H1 (cell line): ENCODE measurements around the gene GPR15LG. TPM values are rescaled to one million over a fixed set of nuclear protein-coding genes. Genes with fewer than 3 reads are reported as not detected.

ENCODE experiments used
- CTCF ChIA-PET: fragments of 300-600 bp; sonication (Branson Sonifier 250); formaldehyde crosslinking; loops from one replicate; lab custom pipeline; 2021; ENCODE audit not compliant: partially characterized antibody; lab: Charles Lee
- POLR2A ChIA-PET: fragments of 300-600 bp; sonication (Branson Sonifier 250); formaldehyde crosslinking; loops from one replicate; lab custom pipeline; 2021; ENCODE audit warnings: inconsistent platforms; ENCODE audit not compliant: partially characterized antibody; lab: Charles Lee
- DNase-seq, 2 experiments: peaks; one replicate each; pipeline versions ENCODE4 v3.0.0 to v3.0.0-alpha.2; 2010 to 2022; ENCODE audit warnings: low spot score in 2 of 2, low read depth in 1 of 2, mixed read lengths in 1 of 2
- FAIRE-seq: peaks from 2 replicates; lab custom pipeline; 2011; peaks lifted over from hg19 to GRCh38; lab: Jason Lieb, UNC
- H2AFZ ChIP-seq: 2 replicates; pipeline ENCODE4 v1.8.1; 2012; ENCODE audit warnings: low read length, inconsistent platforms
- H2AK5ac ChIP-seq: 2 replicates; pipeline ENCODE4 v1.6.1; 2013; ENCODE audit warnings: low read depth, low read length
- H2BK120ac ChIP-seq: replicated peaks from 2 replicates; pipeline ENCODE3; 2013; ENCODE audit warnings: low read depth, low read length, inconsistent platforms
- H2BK12ac ChIP-seq: 2 replicates; pipeline ENCODE4 v1.6.1; 2013; ENCODE audit warnings: low read depth, low read length
- H2BK15ac ChIP-seq: 2 replicates; pipeline ENCODE4 v1.6.1; 2013; ENCODE audit warnings: low read length
- H2BK20ac ChIP-seq: 2 replicates; pipeline ENCODE4 v1.6.1; 2013; ENCODE audit warnings: low read length
- H2BK5ac ChIP-seq: 2 replicates; pipeline ENCODE4 v1.6.1; 2013; ENCODE audit warnings: low read depth, low read length
- H3K14ac ChIP-seq: 2 replicates; pipeline ENCODE4 v1.6.1; 2013; ENCODE audit warnings: inconsistent platforms; ENCODE audit not compliant: insufficient read length
- H3K18ac ChIP-seq: 2 replicates; pipeline ENCODE4 v1.6.1; 2013; ENCODE audit warnings: low read length; ENCODE audit errors: extremely low read depth
- H3K23ac ChIP-seq: 2 replicates; pipeline ENCODE4 v1.6.1; 2013; ENCODE audit warnings: inconsistent platforms; ENCODE audit not compliant: insufficient read length
- H3K23me2 ChIP-seq: 2 replicates; pipeline ENCODE4 v1.6.1; 2013; ENCODE audit warnings: low read depth, low read length
- H3K27ac ChIP-seq: 2 replicates; pipeline ENCODE4 v1.6.1; 2011; ENCODE audit warnings: low read depth, low read length, inconsistent platforms
- H3K27me3 ChIP-seq, 4 experiments: replicated peaks in 1 of 4; 1 replicate in 1 of 4; 2 replicates in 3 of 4; pipeline versions ENCODE4 v1.6.1 to v1.8.1; 2011 to 2013; ENCODE audit warnings: low read length in 3 of 4, mild to moderate bottlenecking in 3 of 4, inconsistent platforms in 2 of 4, mixed read lengths in 2 of 4, moderate library complexity in 1 of 4; ENCODE audit not compliant: control insufficient read depth in 3 of 4, insufficient read depth in 3 of 4; ENCODE audit errors: extremely low read depth in 1 of 4
- H3K36me3 ChIP-seq, 4 experiments: 2 replicates each; pipeline versions ENCODE4 v1.6.1 to v1.8.1; 2011 to 2013; ENCODE audit warnings: mild to moderate bottlenecking in 4 of 4, low read length in 3 of 4, moderate library complexity in 2 of 4, control low read depth in 1 of 4, inconsistent platforms in 1 of 4; ENCODE audit not compliant: insufficient read depth in 4 of 4, control insufficient read depth in 2 of 4
- H3K4ac ChIP-seq: replicated peaks from 2 replicates; pipeline ENCODE3; 2013; ENCODE audit warnings: low read length, low read depth, mixed read lengths, inconsistent platforms; ENCODE audit not compliant: insufficient read length
- H3K4me1 ChIP-seq, 4 experiments: replicated peaks in 1 of 4; 1 replicate in 1 of 4; 2 replicates in 3 of 4; pipeline versions ENCODE4 v1.6.1 to v1.8.1; 2011 to 2013; ENCODE audit warnings: low read length in 3 of 4, inconsistent platforms in 2 of 4, mixed read lengths in 1 of 4; ENCODE audit not compliant: insufficient read depth in 4 of 4, control insufficient read depth in 3 of 4
- H3K4me2 ChIP-seq, 2 experiments: 2 replicates each; pipeline versions ENCODE4 v1.6.1 to v1.8.1; 2011 to 2013; ENCODE audit warnings: low read depth in 2 of 2, low read length in 2 of 2, control low read depth in 1 of 2, inconsistent platforms in 1 of 2, mild to moderate bottlenecking in 1 of 2; ENCODE audit not compliant: insufficient read depth in 1 of 2
- H3K4me3 ChIP-seq, 4 experiments: fragments of 200-600, 300-600 bp in 1 of 4; sonication (generic), shearing (Covaris generic), sonication (Bioruptor Twin) in 1 of 4; 2 replicates each; pipeline versions ENCODE4 v1.5.1 to v1.8.1; 2011 to 2016; ENCODE audit warnings: low read length in 4 of 4, low read depth in 3 of 4, control low read depth in 2 of 4, inconsistent platforms in 2 of 4, mild to moderate bottlenecking in 2 of 4, mixed read lengths in 1 of 4, moderate library complexity in 1 of 4; ENCODE audit not compliant: insufficient read depth in 2 of 4; ENCODE audit errors: extremely low read depth in 1 of 4
- H3K56ac ChIP-seq: replicated peaks from 2 replicates; pipeline ENCODE3; 2013; ENCODE audit warnings: low read depth, mild to moderate bottlenecking, mixed read lengths, low read length, inconsistent platforms; ENCODE audit not compliant: insufficient read length
- H3K79me1 ChIP-seq: 2 replicates; pipeline ENCODE4 v1.6.1; 2013; ENCODE audit warnings: low read depth, low read length, control low read depth
- H3K79me2 ChIP-seq, 2 experiments: 2 replicates each; pipeline versions ENCODE4 v1.6.1 to v1.8.1; 2012 to 2013; ENCODE audit warnings: low read length in 2 of 2, mild to moderate bottlenecking in 2 of 2, inconsistent platforms in 1 of 2; ENCODE audit not compliant: insufficient read depth in 2 of 2, control insufficient read depth in 1 of 2
- H3K9ac ChIP-seq, 4 experiments: replicated peaks in 1 of 4; 1 replicate in 1 of 4; 2 replicates in 3 of 4; pipeline versions ENCODE4 v1.6.1 to v1.8.1; 2011 to 2013; ENCODE audit warnings: low read depth in 3 of 4, low read length in 3 of 4, control low read depth in 2 of 4, mild to moderate bottlenecking in 2 of 4, moderate library complexity in 2 of 4, inconsistent platforms in 1 of 4; ENCODE audit errors: extremely low read depth in 1 of 4
- H3K9me3 ChIP-seq, 2 experiments: 2 replicates each; pipeline versions ENCODE4 v1.6.1 to v1.8.1; 2012 to 2013; ENCODE audit warnings: mild to moderate bottlenecking in 2 of 2, moderate library complexity in 2 of 2, control low read depth in 1 of 2, inconsistent platforms in 1 of 2, low read depth in 1 of 2, low read length in 1 of 2, mixed read lengths in 1 of 2; ENCODE audit not compliant: insufficient read depth in 2 of 2
- H4K20me1 ChIP-seq, 2 experiments: replicated peaks in 1 of 2; 2 replicates each; pipeline versions ENCODE3 to v1.8.1; 2011 to 2013; ENCODE audit warnings: inconsistent platforms in 2 of 2, low read length in 2 of 2, mild to moderate bottlenecking in 1 of 2; ENCODE audit not compliant: insufficient read depth in 2 of 2, control insufficient read depth in 1 of 2
- H4K5ac ChIP-seq: 2 replicates; pipeline ENCODE4 v1.6.1; 2013; ENCODE audit warnings: low read length, low read depth, mixed read lengths, inconsistent platforms; ENCODE audit not compliant: insufficient read length
- H4K8ac ChIP-seq: 2 replicates; pipeline ENCODE4 v1.8.0; 2013; ENCODE audit warnings: mild to moderate bottlenecking, moderate library complexity, low read length, inconsistent platforms; ENCODE audit not compliant: insufficient read depth; ENCODE audit errors: extremely low read depth
- H4K91ac ChIP-seq: replicated peaks from 2 replicates; pipeline ENCODE3; 2013; ENCODE audit warnings: low read length, mixed read lengths, inconsistent platforms; ENCODE audit not compliant: insufficient read length
- CHD1 ChIP-seq: IDR thresholded peaks from 2 replicates; pipeline ENCODE4 v1.6.1; 2012; ENCODE audit warnings: low read depth, low read length, improper control_type of control experiment
- CTCF ChIP-seq, 3 experiments: IDR thresholded peaks; 1 replicate in 2 of 3; 2 replicates in 1 of 3; pipeline versions ENCODE4 v1.5.1 to v1.6.1; 2011; ENCODE audit warnings: low read length in 3 of 3, mild to moderate bottlenecking in 3 of 3, inconsistent platforms in 2 of 3, low read depth in 1 of 3, moderate library complexity in 1 of 3; ENCODE audit not compliant: insufficient read depth in 1 of 3; ENCODE audit errors: control extremely low read depth in 1 of 3
- EGR1 ChIP-seq: IDR thresholded peaks from 2 replicates; pipeline ENCODE4 v1.6.1; 2011; ENCODE audit warnings: low read depth, low read length, borderline replicate concordance
- GABPA ChIP-seq: IDR thresholded peaks from 2 replicates; pipeline ENCODE4 v1.6.1; 2011; ENCODE audit warnings: mild to moderate bottlenecking, low read length, moderate library complexity, borderline replicate concordance; ENCODE audit not compliant: insufficient read depth
- NRF1 ChIP-seq: IDR thresholded peaks from 2 replicates; pipeline ENCODE4 v1.6.1; 2011; ENCODE audit warnings: mild to moderate bottlenecking, low read depth, low read length, improper control_type of control experiment
- PHF8 ChIP-seq: fragments of 200-600 bp; sonication (generic); conservative IDR thresholded peaks from 2 replicates; pipeline ENCODE4 v1.7.1; 2012; ENCODE audit warnings: low read depth, mild to moderate bottlenecking, inconsistent platforms, low read length, moderate library complexity
- RBBP5 ChIP-seq: IDR thresholded peaks from 2 replicates; pipeline ENCODE4 v1.7.1; 2012; ENCODE audit warnings: low read depth, mild to moderate bottlenecking, inconsistent platforms, low read length, moderate library complexity, borderline replicate concordance
- SAP30 ChIP-seq: fragments of 300-600 bp; sonication (generic); IDR thresholded peaks from 2 replicates; pipeline ENCODE4 v1.7.1; 2012; ENCODE audit warnings: low read length, moderate library complexity, mild to moderate bottlenecking, inconsistent platforms; ENCODE audit not compliant: insufficient read depth, insufficient replicate concordance
- SP1 ChIP-seq: IDR thresholded peaks from 2 replicates; pipeline ENCODE4 v1.6.1; 2011; ENCODE audit warnings: low read depth, low read length
- TEAD4 ChIP-seq: IDR thresholded peaks from 2 replicates; pipeline ENCODE4 v1.6.1; 2012; ENCODE audit warnings: low read depth, low read length, inconsistent platforms, mixed read lengths
- polyA plus RNA-seq, 7 experiments: library from polyadenylated mRNA; depleted of rRNA in 3 of 7; stranded (reverse) in 5 of 7; unstranded in 2 of 7; fragments of >200 nt in 5 of 7; fragments of 200-250 nt in 2 of 7; gene quantifications; 1 replicate in 5 of 7; 2 replicates in 1 of 7; 4 replicates in 1 of 7; pipeline versions ENCODE4 v1.2.1 to v1.2.3, GENCODE V29; 2011 to 2013; ENCODE audit warnings: missing spikeins in 2 of 7, mixed read lengths in 2 of 7
- total RNA-seq: library from RNA; stranded (reverse); fragmentation: NEBNext Ultra II Directional; extraction: Animal tissue kit (Norgen Biotek cat#: 25700); gene quantifications from 2 replicates; pipeline ENCODE4 v1.2.1, GENCODE V29; 2021

GPR15LG gene
- total and polyA plus RNA-seq, 2 of the 8 experiments (the other 6 are each of a cell fraction or from before 2014, with no cell fraction given), result not detected

DNA sequence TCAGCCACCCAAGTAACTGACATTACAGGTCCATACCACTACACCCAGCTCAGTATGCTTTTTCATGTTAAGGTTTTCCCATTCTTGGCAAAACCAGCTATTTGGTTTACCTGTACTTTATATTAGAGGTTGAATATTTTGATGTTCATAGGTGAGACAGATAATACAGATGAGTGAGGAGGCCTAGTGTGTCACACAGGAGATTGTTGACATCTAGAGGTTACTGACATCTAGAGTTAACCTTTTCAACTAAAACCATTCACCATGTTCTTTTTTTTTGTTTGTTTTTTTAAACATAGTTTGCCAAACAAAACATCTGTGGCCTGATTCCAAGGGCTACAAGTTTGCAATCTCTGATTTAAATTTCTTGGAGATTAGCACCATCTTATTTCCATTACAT is 26.3 kb upstream of the GPR15LG start:
- POLR2A ChIA-PET, result interaction anchor here (0.6 to 2.3 kb wide), 4 partner anchors 8 to 12 kb away, joined by 3 to 11 read pairs (median 7); partner anchors contain the start of gene GHITM
- peaks cover 10 to 84% (median 53%) of the 10 kb centered on the region in 4 experiments for H3K36me3 ChIP-seq

More for the DNA sequence above, 26.3 kb upstream of the GPR15LG start:
- Histone ChIP-seq H2BK12ac (no peak overlapping the region), H3K9ac (no peak overlapping the region), H3K9me3 (no peaks in the 10 kb centered on the region), H4K5ac (no peak overlapping the region), H3K79me2 (no peaks in the 10 kb centered on the region), H3K4me2 (no peak overlapping the region), H2BK5ac (no peak overlapping the region), H3K23ac (no peak overlapping the region), H3K23me2 (no peaks in the 10 kb centered on the region), H2AK5ac (no peak overlapping the region), H4K8ac (no peak overlapping the region), H3K4me3 (no peak overlapping the region), H4K20me1 (no peaks in the 10 kb centered on the region), H2BK120ac (no peak overlapping the region), H3K27ac (no peak overlapping the region), H4K91ac (no peak overlapping the region), H3K27me3 (no peaks in the 10 kb centered on the region), H3K56ac (no peak overlapping the region), H3K18ac (no peak overlapping the region), H3K79me1 (no peaks in the 10 kb centered on the region), H2BK15ac (no peak overlapping the region), H3K14ac (no peak overlapping the region), H2BK20ac (no peak overlapping the region), H3K4ac (no peak overlapping the region), H3K4me1 (no peaks in the 10 kb centered on the region), H2AFZ (no peak overlapping the region)
- DNase-seq (no peak), FAIRE-seq (no peak)
- CTCF ChIA-PET, result interaction anchor here (0.7 to 12.2 kb wide), 27 partner anchors 8 to 390 kb away, joined by 3 to 248 read pairs (median 5); partner anchors contain the start of genes CDHR1, GHITM, GPR15LG and LRIT2
- TF ChIP-seq CTCF (IDR thresholded peaks at IDR 0.05; ENCODE audit: control extremely low read depth in 1 of 3, insufficient read depth in 1 of 3, low read depth in 1 of 3, low read length in 3 of 3), result no peak
- TF ChIP-seq RBBP5, result no peak
- no peak for TF ChIP-seq TEAD4
- TF ChIP-seq SP1, result no peak
- no peak for TF ChIP-seq GABPA
- no peak for TF ChIP-seq PHF8
- TF ChIP-seq EGR1, result no peak
- TF ChIP-seq NRF1, result no peak
- TF ChIP-seq CHD1, result no peak
- no peak for TF ChIP-seq SAP30
